DMS 273 treated with DMSO at 0.1 percent for 48 hours (cell line): ENCODE results near the gene RHOH.
A peak's percentile ranks its signal among the peaks of the same experiment; 100 is the strongest.

Experiments
- DNase-seq: peaks from one replicate; lab custom pipeline; 2025; lab: John Stamatoyannopoulos, UW

The RHOH gene

DNA sequence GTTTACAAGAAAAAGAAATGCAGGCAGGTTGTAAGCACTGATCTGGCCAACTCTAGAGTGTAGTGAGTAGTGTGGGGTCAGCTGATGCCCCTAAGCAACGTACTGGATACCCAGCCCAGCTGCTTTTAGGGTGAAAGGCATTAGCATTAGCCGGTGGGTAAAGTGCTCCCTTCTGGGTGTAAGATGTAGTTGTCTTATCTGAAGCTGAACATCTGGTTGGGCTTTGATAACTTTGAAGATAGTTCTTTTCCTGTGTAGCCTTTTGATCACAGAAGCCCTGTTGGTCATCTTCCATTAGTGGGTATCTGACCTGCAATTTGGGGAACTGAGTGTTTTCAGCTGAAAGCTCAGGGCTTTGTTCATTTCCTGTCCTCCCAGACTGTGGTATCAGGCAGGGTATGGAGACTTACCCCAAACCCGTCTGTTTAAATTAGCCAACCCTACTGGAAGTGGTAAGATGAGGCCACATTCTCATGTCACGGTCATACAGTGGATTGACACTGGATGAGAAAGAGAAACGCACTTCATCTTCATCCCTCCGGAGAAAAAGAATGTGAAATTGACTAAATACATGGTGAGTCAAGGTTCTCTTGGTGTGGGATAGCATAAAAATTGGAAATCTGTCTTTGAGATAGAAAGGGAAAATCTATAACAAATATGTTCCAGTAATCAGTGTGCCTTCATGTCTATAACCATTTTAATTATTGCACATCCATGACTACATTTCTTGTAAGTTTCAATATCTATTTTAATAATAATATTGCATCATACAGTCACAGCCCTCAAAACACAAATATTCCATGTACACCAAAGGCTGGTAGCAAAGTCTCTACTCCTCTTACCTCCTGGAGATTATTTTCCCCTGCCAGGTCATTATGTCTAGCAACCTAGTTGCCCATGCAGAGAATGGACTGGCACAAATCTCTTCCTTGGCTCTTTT lies 8.7 kb downstream of the RHOH start:
- no peak for DNase-seq

DNA sequence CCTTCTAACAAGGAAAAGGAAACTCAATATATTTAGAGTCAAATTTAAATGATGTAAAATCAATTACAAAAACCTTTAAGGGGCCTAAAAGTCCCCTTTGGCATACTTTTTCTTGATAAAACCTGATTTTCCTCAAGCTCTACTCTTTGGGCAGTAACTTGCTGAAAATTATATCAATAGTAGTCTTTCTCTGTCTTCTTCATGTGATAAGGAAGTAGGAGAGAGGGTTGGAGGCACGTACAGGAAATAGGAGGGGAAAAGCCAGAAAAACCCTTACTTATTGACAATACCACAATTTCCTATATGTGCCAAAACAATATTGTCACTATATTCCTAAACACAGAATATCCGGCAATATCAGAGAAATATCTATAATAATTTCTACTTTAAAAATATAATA lies 9.6 kb downstream of the RHOH start:
- DNase-seq, result no peak

DNA sequence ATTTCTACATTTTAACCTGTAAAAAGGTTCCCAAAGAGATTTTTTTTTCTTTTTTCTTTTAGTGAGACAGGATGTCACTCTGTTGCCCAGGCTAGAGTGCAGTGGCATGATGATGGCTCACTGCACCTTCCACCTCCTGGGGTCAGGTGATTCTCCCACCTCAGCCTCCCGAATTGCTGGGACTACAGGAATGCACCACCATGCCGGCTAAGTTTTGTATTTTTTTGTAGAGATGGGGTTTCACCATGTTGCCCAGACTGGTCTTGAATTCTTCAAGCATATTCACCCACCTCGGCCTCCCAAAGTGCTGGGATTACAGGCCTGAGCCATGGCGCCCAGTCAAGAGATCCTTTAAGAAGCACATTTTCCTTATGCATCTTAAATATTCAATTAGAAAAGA lies 12.6 kb downstream of the RHOH start:
- DNase-seq, result no peak

DNA sequence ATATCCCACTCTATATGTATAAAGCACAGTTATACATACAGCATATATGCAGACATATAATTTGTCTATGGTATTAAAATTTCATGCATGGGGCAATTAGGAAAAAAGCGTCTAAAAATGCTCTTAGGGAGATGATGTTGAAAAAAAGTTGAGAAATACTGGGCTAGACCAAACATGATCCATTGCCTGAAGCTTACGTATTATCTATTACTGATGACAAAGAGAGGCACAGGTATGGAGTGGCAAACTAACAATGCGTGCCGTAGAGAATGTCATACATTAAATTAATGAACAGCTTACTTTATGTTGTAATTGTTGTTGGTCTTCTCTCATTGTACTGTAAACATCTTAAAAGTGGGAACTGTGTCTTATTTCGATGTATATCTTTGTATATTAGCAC lies 13.9 kb downstream of the RHOH start:
- no peak for DNase-seq

GRCh38 chr4:40211224-40212185 lies 14.7 kb downstream of the RHOH start:
- no peak for DNase-seq

DNA sequence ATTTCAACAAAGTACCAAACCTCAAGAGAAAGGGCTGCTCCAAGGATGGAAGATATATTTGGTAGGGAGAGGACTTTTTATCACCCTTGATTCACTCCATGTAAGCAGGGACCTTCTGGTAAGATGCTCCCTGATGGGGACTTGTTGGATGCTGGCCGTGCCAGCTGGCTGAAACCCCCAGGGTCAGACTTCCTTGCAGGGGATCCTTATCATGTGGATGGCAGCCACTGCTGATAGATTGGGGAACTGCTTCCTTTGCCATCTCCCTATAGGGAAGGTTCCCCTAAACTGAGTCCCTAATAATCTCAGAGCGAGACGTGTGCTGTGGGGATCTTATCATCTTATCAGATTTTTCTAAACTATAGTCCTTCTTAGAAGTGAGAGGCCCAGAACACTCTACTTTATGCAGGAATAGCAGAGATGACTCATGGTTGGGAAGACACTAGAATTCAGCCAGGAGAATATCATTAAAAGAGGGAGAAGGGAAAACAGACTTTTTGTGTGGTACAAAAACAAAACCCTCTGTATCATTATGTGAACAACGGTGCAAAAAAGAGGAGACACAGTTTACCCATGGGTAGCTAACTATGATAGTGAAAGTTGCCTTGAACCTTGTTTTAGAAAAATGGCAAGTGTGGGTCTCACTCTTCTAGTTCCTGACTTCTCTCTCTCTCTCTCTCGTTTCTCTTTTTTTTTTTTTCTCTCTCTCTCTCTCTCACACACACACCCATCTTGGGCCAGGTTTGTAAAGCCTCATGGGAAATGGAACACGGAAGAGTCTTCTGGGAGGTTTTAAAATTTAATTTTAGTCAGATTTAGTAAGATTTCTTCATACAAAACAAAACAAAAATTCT lies 16.1 kb downstream of the RHOH start:
- DNase-seq, result no peak

- no peak for DNase-seq
These were observed 17.2 kb downstream of the RHOH start for GRCh38 chr4:40214038-40214437.

DNA sequence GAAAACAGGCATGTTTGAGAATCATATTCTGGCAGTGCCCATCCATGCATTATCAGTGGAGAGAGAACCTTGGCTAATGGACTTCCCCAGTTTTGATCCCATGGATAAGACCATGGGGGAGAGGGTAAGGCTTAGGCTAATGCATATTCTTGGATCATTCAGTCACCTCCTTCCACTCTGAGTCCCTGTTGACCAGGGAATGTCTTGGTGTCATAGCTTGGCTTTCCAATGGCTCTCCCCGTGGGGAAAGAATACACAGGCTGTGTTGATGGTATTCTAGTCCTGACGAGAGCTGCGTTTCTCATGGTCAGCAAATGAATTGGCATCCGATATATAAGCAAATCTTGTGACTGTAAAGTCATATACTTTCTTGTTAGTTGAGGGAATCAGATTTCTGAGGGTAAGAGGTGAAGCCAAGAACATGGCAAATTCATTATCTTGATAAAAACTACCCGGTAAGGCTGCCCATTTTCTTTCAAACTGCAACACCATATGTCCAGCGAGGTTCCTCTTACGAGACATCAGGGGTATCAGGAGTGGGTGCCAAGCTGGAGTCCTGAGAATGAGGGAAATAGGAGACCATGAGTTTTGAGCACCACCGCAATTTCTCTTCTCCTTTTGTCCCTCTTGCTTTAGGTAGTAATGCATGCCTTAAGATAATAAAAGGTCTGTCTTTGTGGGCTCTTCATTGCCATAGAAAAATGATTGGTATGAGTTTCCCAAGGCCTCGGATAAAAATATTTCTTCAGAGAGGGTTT lies 18.0 kb downstream of the RHOH start:
- peak; percentile 20 for DNase-seq

DNA sequence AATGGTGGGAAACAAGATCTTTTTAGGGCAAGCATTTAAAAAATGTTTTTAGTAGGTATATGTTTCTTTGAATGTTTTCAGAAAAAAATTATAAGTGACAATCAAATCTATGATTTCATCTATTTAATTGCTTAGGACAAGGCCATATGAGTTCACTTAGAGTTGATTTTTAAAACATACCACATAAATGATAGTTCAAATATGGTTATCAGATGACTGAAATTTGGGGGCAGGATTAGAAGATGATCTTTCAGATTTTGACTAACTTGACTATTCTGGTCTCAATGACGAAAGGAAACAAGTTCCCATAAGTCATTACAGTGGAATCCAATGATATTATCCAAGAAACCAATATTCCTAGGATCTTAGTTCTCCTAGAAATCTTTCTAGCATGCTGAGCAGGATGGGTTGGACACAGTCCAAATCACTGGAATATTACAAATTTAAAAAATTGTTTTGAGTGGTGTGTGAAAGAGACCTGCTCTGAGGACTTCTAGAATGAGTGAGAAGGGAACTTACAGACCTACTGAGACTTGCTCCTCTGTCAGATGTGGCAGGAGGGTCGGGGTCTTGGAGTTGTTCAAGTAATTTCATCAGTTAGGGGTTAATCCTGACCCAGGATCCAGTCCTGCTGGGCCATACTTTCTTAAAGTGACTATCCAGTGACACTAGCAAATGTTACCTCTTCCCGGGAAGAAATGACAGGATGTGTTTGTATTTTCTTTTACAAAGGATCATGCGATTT lies 20.0 kb downstream of the RHOH start:
- no peak for DNase-seq

GRCh38 chr4:40221744-40222143 lies 24.9 kb downstream of the RHOH start:
- no peak for DNase-seq

- DNase-seq, result no peak
These were observed 26.5 kb downstream of the RHOH start for GRCh38 chr4:40223343-40223742.

DNA sequence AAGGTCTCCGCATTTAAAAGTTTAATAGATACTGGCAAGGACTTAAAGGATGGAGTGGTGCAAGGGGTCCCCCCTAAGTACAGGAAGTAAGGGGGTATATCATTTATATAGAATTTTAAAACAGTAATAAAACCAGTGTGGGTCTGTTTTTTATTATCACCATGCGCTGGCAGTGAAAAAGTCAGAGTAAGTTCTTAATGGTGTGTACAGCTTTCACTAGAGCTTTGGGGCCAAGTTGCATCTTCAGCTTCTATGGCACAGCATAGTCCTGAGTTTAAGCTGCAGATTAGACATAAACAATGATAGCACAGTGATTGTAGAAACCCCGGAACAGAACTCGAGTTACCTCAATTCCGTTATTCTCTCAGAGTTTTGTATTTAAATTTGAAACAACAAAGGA lies 27.6 kb downstream of the RHOH start:
- DNase-seq, result no peak

- DNase-seq, result no peak
These were observed 28.7 kb downstream of the RHOH start for GRCh38 chr4:40225497-40225896.

DNA sequence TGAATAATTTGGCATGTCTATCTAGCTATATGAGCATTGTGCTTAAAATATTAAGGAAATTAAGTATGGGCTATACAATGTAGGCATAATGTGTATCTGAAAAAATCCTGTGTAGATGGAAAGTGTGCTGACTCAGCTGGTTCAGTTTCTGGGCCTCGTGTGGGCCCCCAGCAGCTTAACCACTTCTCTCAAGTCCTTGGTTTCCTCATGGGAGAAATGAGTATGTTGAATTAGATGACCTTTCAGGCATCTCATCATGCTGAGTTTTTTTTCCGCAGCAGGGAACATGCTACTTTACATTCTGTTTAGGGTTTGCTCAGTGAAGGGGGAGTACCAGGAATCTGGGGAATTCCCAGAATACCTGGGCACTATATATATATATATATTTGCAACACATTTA lies 30.5 kb downstream of the RHOH start:
- no peak for DNase-seq

GRCh38 chr4:40228497-40229365 lies 31.9 kb downstream of the RHOH start:
- DNase-seq, result no peak

DNA sequence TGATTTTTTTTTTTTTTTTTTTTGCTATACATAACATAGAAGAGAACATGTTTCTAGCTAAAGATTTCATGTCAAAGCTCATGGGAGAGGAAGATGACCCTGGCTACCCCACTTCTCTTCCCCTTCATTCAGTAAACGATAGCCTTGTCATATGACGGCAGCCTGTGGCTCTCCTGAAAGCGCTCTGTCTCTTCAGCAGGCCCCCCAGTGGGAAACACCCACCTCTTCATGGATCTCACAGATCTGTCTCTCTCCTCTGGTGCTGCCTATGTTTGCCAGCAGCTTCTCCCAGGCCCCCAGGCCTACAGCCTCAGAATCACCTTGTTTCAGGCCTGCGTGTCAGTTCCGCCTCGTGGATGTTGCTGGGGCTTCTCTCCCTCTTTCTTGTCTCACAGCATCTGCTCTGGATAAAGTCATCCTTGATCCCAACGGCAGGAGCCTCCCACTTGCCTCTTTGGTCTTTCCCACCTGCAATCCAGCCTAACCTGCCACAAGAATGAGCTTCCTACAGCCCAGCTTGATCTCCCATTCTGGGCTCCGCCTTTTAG lies 34.6 kb downstream of the RHOH start:
- DNase-seq, result no peak

DNA sequence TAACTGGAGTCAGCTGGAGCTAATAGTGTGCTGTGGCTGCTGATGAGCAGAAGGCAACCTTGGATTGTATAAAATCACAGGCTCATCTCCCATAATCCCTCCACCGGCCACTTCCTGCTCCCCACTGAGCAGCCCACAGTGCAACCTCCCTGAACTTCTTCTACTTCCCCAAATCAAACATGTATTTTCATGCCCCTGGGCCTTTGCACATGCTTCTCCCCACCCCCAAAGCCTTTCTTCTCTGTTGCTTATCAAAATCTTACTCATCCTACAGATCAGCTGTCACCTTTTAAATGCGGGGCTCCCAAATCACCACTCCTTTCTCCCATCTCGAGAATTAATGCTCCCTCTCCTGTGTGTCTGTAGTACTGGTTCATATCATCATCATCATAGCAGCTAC lies 35.8 kb downstream of the RHOH start:
- DNase-seq, result no peak

- DNase-seq, result no peak
These were observed 36.4 kb downstream of the RHOH start for GRCh38 chr4:40233227-40233626.

- no peak for DNase-seq
These were observed 37.7 kb downstream of the RHOH start for GRCh38 chr4:40234519-40235039.
